Measurements from ENCODE around the gene HDAC9. TPM values are rescaled to one million over a fixed set of nuclear protein-coding genes. Genes with fewer than 3 reads are reported as not detected.

The HDAC9 gene
- total RNA-seq, 2 donors from 2014 or later = 4.9 to 12.9 TPM

DNA sequence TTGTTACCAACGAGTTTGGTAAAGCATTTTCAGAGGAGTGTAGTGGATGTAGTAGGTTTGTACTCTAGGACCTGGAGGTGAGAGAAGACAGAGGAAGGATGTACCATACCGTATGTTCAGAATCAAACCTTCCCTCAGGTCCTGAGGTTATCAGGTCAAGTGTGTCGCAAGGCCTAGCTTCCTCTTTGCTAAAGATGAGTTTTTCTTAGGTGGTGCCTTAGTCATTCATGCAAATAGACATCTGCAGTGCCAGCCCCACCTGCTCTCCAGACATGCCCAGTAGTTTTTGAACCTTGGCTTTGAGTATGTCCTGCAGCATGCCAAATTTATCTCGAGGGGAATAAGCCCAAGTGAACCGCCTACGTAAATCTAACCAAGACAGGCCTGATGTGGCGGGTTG lies 71.3 kb downstream of the HDAC9 start:
- H3K27ac ChIP-seq = no peak overlapping the region
- 84% methylated on average over 7 of the region's 7 CpGs for WGBS, 2 donors
- intact Hi-C loops (cut with DNase I) = no loop called here
- no peaks in the 10 kb centered on the region for H3K4me1 ChIP-seq
- TF ChIP-seq, protein P1, sequence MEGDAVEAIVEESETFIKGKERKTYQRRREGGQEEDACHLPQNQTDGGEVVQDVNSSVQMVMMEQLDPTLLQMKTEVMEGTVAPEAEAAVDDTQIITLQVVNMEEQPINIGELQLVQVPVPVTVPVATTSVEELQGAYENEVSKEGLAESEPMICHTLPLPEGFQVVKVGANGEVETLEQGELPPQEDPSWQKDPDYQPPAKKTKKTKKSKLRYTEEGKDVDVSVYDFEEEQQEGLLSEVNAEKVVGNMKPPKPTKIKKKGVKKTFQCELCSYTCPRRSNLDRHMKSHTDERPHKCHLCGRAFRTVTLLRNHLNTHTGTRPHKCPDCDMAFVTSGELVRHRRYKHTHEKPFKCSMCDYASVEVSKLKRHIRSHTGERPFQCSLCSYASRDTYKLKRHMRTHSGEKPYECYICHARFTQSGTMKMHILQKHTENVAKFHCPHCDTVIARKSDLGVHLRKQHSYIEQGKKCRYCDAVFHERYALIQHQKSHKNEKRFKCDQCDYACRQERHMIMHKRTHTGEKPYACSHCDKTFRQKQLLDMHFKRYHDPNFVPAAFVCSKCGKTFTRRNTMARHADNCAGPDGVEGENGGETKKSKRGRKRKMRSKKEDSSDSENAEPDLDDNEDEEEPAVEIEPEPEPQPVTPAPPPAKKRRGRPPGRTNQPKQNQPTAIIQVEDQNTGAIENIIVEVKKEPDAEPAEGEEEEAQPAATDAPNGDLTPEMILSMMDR (IDR thresholded peaks at IDR 0.05) = no peak
- TF ChIP-seq POLR2A (IDR thresholded peaks at IDR 0.05) = no peak
- H3K4me3 ChIP-seq = no peak overlapping the region
- H3K36me3 ChIP-seq (replicated peaks in 1 of 2; ENCODE audit: insufficient read depth in 1 of 2, low read depth in 2 of 2) = no peaks in the 10 kb centered on the region
- no peak for ATAC-seq
- H3K27me3 ChIP-seq = no peaks in the 10 kb centered on the region
- DNase-seq = no peak
- H3K9me3 ChIP-seq = no peaks in the 10 kb centered on the region

DNA sequence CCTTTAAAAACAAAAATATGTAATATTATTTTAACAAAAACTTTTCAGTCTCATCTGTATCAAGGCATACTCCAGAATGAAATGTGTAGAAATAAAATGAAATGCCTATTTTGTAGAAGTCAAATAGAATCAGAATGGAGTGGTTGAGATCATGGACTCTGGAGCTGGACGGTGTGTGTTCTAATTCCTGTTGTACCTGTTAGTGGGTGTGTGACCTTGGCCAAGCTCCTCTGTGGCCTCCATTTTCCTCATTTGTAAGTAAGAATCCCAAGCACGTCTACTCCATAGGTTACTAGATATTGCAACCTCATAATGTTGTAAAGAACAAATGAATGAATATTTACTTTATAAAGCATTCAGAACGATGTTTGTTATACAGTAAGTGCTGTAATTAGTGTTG lies 74.9 kb downstream of the HDAC9 start:
- H3K9me3 ChIP-seq = no peaks in the 10 kb centered on the region
- 43 to 45% methylated on average over 3 of the region's 3 CpGs for WGBS, 2 donors
- H3K36me3 ChIP-seq (replicated peaks in 1 of 2; ENCODE audit: insufficient read depth in 1 of 2, low read depth in 2 of 2) = no peaks in the 10 kb centered on the region
- H3K27ac ChIP-seq = no peak overlapping the region
- intact Hi-C loops (cut with DNase I) = loop anchor here (5.0 kb wide), 1 partner anchor 218 kb away; no protein-coding TSS in a partner anchor
- no peak for ATAC-seq
- H3K4me1 ChIP-seq = no peaks in the 10 kb centered on the region
- peak in 1 of 4 donors; percentile 12 for DNase-seq
- TF ChIP-seq, protein P1 (IDR thresholded peaks at IDR 0.05) = no peak
- no peak for TF ChIP-seq POLR2A (IDR thresholded peaks at IDR 0.05)
- no peaks in the 10 kb centered on the region for H3K27me3 ChIP-seq
- no peak overlapping the region for H3K4me3 ChIP-seq

DNA sequence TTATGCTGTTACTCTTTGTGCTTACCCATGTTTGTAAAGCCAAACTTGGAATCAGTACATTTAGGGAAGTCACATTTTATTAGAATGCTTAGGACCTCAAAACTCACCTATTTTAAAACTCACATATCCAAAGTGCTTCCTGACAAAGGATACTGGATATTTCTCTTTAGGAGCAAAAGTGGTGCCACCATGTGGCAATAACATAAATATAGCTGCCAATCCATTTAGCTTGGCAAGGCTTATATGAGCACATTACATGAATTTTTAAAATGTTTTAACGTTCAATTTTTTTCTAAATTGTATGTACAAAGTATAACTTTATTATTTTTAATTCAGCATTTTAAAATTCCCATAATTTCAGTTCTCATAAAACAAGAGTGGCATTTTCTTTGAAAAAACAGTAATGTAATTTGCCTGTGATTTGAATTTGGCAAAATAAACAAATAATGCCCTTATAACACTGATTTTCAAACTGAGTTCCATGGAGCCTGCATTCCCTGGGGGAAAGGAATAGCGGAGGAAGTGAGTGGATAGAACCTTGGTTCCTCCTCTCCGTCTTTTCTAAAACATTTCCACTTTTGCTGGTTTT lies 75.4 kb downstream of the HDAC9 start:
- intact Hi-C loops (cut with DNase I) = loop anchor here (5.0 kb wide), 1 partner anchor 219 kb away; no protein-coding TSS in a partner anchor
- WGBS, 2 donors = 40 to 53% methylated on average over 3 of the region's 3 CpGs
- H3K27me3 ChIP-seq = no peaks in the 10 kb centered on the region
- no peak for TF ChIP-seq POLR2A (IDR thresholded peaks at IDR 0.05)
- TF ChIP-seq, protein P1 (IDR thresholded peaks at IDR 0.05) = peak; percentile 6 to 62 (median 46)
- ATAC-seq (no peak), DNase-seq (peak in 1 of 4 donors; percentile 32)
- H3K9me3 ChIP-seq = no peaks in the 10 kb centered on the region
- H3K4me3 ChIP-seq = no peak overlapping the region
- H3K36me3 ChIP-seq (replicated peaks in 1 of 2; ENCODE audit: insufficient read depth in 1 of 2, low read depth in 2 of 2) = no peaks in the 10 kb centered on the region
- no peak overlapping the region for H3K27ac ChIP-seq
- H3K4me1 ChIP-seq = no peaks in the 10 kb centered on the region

DNA sequence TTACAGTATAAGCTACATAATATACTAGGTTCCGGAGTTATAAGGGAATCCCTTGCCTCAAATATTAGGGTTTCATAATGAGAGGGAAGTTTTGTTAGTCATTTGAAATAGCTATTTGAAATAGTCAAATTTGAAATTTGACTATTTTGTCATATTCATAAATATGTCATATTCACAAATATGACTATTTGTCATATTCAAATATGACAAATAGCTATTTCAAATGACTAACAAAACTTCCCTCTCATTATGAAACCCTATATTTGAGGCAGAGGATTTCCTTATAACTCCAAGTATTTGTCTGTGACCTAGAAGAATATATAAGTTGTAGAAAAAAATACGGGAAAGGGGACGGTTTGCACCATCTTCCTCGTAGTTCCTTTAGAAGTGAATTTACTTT lies 76.6 kb downstream of the HDAC9 start:
- TF ChIP-seq, protein P1 (IDR thresholded peaks at IDR 0.05) = no peak
- TF ChIP-seq POLR2A (IDR thresholded peaks at IDR 0.05) = no peak
- 76 to 77% methylated on average over 4 of the region's 4 CpGs for WGBS, 2 donors

DNA sequence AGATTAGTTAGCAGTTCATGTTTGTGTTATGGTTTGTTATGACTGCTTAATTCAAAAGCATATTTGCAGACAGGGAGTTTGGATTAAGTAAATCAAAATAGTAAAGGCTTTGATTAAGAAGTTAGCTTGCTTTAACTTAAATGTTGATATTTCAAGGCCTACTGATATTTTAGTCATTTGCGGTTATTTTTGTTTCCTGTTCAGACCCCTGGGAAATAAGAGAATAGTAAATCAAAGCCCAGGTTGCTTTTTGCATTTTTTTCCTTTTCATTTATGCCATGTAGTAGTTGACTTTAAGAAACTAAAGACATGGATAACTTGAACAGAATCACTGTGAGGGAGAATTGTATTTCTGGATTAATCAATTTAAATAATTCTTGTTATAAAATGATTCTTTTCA lies 77.3 kb downstream of the HDAC9 start:
- Histone ChIP-seq H3K4me1 (no peaks in the 10 kb centered on the region), H3K36me3 (replicated peaks in 1 of 2; ENCODE audit: insufficient read depth in 1 of 2, low read depth in 2 of 2) (no peaks in the 10 kb centered on the region), H3K27ac (no peak overlapping the region), H3K4me3 (no peak overlapping the region), H3K9me3 (no peaks in the 10 kb centered on the region), H3K27me3 (no peaks in the 10 kb centered on the region)
- DNase-seq (no peak), ATAC-seq (no peak)
- TF ChIP-seq, protein P1 (IDR thresholded peaks at IDR 0.05) = no peak
- TF ChIP-seq POLR2A (IDR thresholded peaks at IDR 0.05) = no peak
- WGBS, 2 donors = 79 to 88% methylated on average over 1 of the region's 1 CpG
- intact Hi-C loops (cut with DNase I) = loop anchor here (5.0 kb wide), 1 partner anchor 221 kb away; no protein-coding TSS in a partner anchor

More for the DNA sequence above, 76.6 kb downstream of the HDAC9 start:
- Histone ChIP-seq H3K9me3 (no peaks in the 10 kb centered on the region), H3K27me3 (no peaks in the 10 kb centered on the region), H3K4me3 (no peak overlapping the region), H3K27ac (no peak overlapping the region), H3K4me1 (no peaks in the 10 kb centered on the region), H3K36me3 (replicated peaks in 1 of 2; ENCODE audit: insufficient read depth in 1 of 2, low read depth in 2 of 2) (no peaks in the 10 kb centered on the region)
- DNase-seq = no peak
- intact Hi-C loops (cut with DNase I) = loop anchor here (5.0 kb wide), 1 partner anchor 220 kb away; no protein-coding TSS in a partner anchor
- no peak for ATAC-seq
